Measurements from ENCODE around the gene TFPI2. TPM values are rescaled to one million over a fixed set of nuclear protein-coding genes. Genes with fewer than 3 reads are reported as not detected.

The TFPI2 gene
- total and polyA plus RNA-seq, 2 of the 4 experiments (the other 2 are of a cell fraction) = 48.9 to 99.0 TPM

GRCh38 chr7:93837245-93837644 is 53.3 kb downstream of the TFPI2 start:
- Histone ChIP-seq H3K79me1 (ENCODE audit: low read depth in 1 of 2, low read length in 2 of 2) (no peaks in the 10 kb centered on the region), H3K4ac (ENCODE audit: low read depth, low read length) (no peak overlapping the region), H4K91ac (ENCODE audit: insufficient read depth, low read depth, low read length) (no peak overlapping the region), H3K56ac (ENCODE audit: extremely low read depth, insufficient read depth, low read length) (no peak overlapping the region), H3K14ac (replicated peaks; ENCODE audit: low read depth, low read length) (no peak overlapping the region), H2BK15ac (ENCODE audit: low read depth, low read length) (no peak overlapping the region), H2AK5ac (ENCODE audit: low read depth, low read length) (no peak overlapping the region), H3K27me3 (ENCODE audit: control insufficient read depth, insufficient read depth, low read length) (peaks cover 14% of the 10 kb centered on the region; the same call in 1 of the 2 replicates), H2BK120ac (ENCODE audit: low read depth, low read length) (no peak overlapping the region), H2AK9ac (replicated peaks; ENCODE audit: low read depth, low read length, poor library complexity) (no peak overlapping the region), H3K4me3 (ENCODE audit: insufficient read depth, low read depth, low read length) (no peak overlapping the region), H3K36me3 (ENCODE audit: control insufficient read depth, insufficient read depth, low read length) (no peaks in the 10 kb centered on the region), H3K9me3 (ENCODE audit: control insufficient read depth, insufficient read depth, low read length) (no peaks in the 10 kb centered on the region), H4K5ac (ENCODE audit: low read depth, low read length) (no peak overlapping the region), H2BK20ac (ENCODE audit: low read depth, low read length) (no peak overlapping the region), H3K23ac (ENCODE audit: low read depth, low read length) (no peak overlapping the region), H4K20me1 (ENCODE audit: insufficient read depth, low read length) (no peaks in the 10 kb centered on the region), H2AFZ (replicated peaks; ENCODE audit: low read length, poor library complexity) (no peak overlapping the region), H3K18ac (ENCODE audit: low read depth, low read length) (no peak overlapping the region), H3K9ac (ENCODE audit: low read depth, low read length) (no peak overlapping the region), H3K27ac (ENCODE audit: insufficient read depth, low read length) (no peak overlapping the region), H3K4me1 (ENCODE audit: control insufficient read depth, insufficient read depth, low read length) (no peaks in the 10 kb centered on the region), H4K8ac (ENCODE audit: low read depth in 2 of 2, low read length in 2 of 2) (no peak overlapping the region), H2BK5ac (ENCODE audit: low read depth, low read length, poor library complexity, severe bottlenecking) (no peak overlapping the region), H3K4me2 (ENCODE audit: low read depth, low read length) (no peak overlapping the region), H3K9me1 (ENCODE audit: insufficient read depth, low read length) (no peaks in the 10 kb centered on the region)
- no TSS peak for BruUV-seq (replicated peaks)
- ChIA-PET CTCF (no interaction called here), POLR2A (ENCODE audit: unreplicated experiment) (no interaction called here)
- WGBS, 2 experiments (ENCODE audit: extremely low coverage in 2 of 2, insufficient read length in 1 of 2) = no CpG with 5 or more reads among the region's 3 CpGs
- no peak for ATAC-seq (ENCODE audit: low read depth)
- intact Hi-C loops (cut with micrococcal nuclease) = no loop called here
- DNase-seq = no peak
- in situ Hi-C loops (cut with MboI; ENCODE audit: low sequenced_read_pairs) = no loop called here
- TF ChIP-seq USF2 (IDR thresholded peaks at IDR 0.05; ENCODE audit: low read depth, low read length) = no peak
- no peak for TF ChIP-seq MAZ (IDR thresholded peaks at IDR 0.05; ENCODE audit: borderline replicate concordance, low read depth, low read length)
- no peak for TF ChIP-seq RCOR1 (IDR thresholded peaks at IDR 0.05; ENCODE audit: insufficient replicate concordance, low read length)
- no peak for TF ChIP-seq SMC3 (IDR thresholded peaks at IDR 0.05; ENCODE audit: low read depth, low read length)
- no peak for TF ChIP-seq CHD1 (IDR thresholded peaks at IDR 0.05; ENCODE audit: low read depth, low read length)
- no peak for TF ChIP-seq FOS (IDR thresholded peaks at IDR 0.05; ENCODE audit: low read depth, low read length)
- TF ChIP-seq ELK1 (IDR thresholded peaks at IDR 0.05; ENCODE audit: borderline replicate concordance, low read depth, low read length) = no peak
- no peak for TF ChIP-seq CEBPB (IDR thresholded peaks at IDR 0.05; ENCODE audit: low read depth, low read length)
- TF ChIP-seq RFX5 (IDR thresholded peaks at IDR 0.05; ENCODE audit: low read depth, low read length) = no peak
- dilution Hi-C loops (cut with HindIII; ENCODE audit: low sequenced_read_pairs, unreplicated experiment) = no loop called here
